ENCODE measurements around the gene CFP. TPM values are rescaled to one million over a fixed set of nuclear protein-coding genes. Genes with fewer than 3 reads are reported as not detected.

Gene CFP
- total RNA-seq, 1 donor from 2014 or later = 0.08 TPM

DNA sequence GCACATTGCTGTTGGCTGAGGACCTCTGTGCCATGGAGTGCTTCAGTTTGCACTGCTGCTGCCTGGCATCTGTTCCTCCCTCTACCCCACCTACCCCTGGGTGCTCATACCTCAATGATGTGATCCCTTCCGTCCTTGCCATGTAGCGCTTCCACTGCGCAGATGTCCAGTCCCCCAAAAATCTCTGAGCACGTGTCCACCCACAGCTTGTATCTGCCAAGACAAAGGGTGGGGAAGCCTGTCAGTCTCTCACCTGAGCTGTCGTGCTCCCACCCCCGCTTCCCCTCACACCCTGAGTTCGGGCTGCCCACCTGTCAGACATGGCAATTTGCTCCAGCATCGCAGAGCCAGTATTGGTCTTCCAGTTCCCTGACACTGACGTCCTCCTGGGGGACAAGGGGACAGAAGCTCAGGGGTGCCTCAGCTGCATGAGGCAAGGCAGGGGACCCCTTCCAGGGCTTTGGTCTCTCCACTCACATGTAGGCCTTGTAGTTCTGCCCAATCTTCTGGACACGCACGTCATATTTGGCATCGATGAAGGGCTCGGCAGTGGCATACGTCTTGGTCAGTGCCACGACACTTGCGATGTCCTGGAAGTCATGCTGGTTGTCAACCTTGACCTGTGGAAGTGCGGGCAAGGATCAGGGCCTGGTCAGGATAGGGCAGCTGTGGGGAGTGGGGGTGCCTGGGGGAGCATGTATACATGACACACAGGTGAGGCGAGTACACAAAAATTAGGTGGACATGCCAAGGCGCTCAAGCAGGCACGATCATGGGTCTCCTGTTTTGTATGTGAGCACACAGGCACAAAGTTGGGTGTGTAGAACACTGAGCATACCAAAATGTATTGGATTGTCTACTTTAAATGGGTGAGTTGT, 53.5 kb downstream of the CFP start:
- no peak for DNase-seq (ENCODE audit: low read depth)

DNA sequence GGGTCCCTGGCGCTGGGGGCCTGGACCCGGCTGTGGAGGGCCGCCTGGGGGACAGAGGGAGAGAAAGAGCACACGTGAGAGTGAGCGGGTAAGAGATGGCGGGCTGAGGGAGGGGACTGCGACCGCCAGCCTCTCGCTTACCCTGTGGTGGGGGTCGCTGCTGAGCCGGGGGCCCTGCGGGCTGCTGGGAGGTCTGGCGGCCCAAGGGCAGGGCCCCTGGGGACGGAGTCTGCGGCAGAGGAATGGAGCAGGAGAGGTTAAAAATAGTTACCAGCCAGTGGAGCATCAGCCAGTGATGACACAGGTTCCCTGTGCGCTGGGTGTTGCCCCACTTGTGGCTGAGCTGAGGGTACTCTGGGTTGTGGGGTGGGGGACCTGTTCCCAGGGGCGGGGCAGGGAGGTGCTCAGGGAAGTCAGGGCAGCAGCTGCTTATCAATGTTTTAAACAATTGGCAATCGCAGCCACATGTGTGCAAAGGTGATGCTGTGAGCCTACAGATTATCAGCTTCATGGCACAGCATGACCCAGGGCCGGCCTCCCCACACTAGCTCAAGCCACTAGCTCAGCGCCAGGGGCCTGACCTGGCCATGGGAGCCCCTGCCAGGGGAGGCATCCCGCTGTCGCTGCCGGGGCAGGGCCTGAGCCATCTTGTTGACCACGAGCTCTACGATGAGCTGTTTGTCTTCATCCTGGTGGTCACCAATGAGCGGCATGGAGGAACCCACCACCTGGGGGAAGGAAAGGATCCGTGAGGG, 55.0 kb downstream of the CFP start:
- no peak for DNase-seq (ENCODE audit: low read depth)

- DNase-seq (ENCODE audit: low read depth) = no peak
Measured at GRCh38 chrX:47574076-47574546, 55.6 kb downstream of the CFP start.

GRCh38 chrX:47573341-47574075, 56.2 kb downstream of the CFP start:
- peak; percentile 22 for DNase-seq (ENCODE audit: low read depth)

Small RNAs within 50 kb of the gene (microRNA-seq; reads per million reads assigned to microRNA genes)
- gene MIR4769 = not detected

Other genes starting within 250 kb of the CFP start
- 11.0 and 13.9 TPM in 2 replicates for gene ZNF41, start 146.7 kb downstream of the CFP start, total RNA-seq
- gene ARAF, start 68.7 kb downstream of the CFP start, total RNA-seq = 32.5 and 40.2 TPM in 2 replicates
- 184 and 222 TPM in 2 replicates for gene TIMP1, start 47.5 kb downstream of the CFP start, total RNA-seq
- 0.80 TPM in 1 of 2 replicates, not detected in the other for gene SYN1, start 10.1 kb downstream of the CFP start, total RNA-seq
- 44.2 and 76.4 TPM in 2 replicates for gene ELK1, start 20.6 kb upstream of the CFP start, total RNA-seq
- 85.3 and 115 TPM in 2 replicates for gene UXT, start 29.2 kb upstream of the CFP start, total RNA-seq
- 3.1 and 6.0 TPM in 2 replicates for gene ZNF81, start 207.0 kb upstream of the CFP start, total RNA-seq